Glutamatergic neuron (in vitro differentiated cells): Measurements from ENCODE around the gene GPHB5. TPM values are rescaled to one million over a fixed set of nuclear protein-coding genes. Genes with fewer than 3 reads are reported as not detected.

Source experiments
- DNase-seq: peaks from one replicate; pipeline ENCODE4 v3.0.0; 2022
- H3K27ac Mint-ChIP-seq: one replicate; pipeline ENCODE4 v1.8.0; 2020; ENCODE audit warnings: mild to moderate bottlenecking, mixed read lengths, inconsistent platforms; ENCODE audit not compliant: unreplicated experiment
- H3K27me3 Mint-ChIP-seq: one replicate; pipeline ENCODE4 v1.8.0; 2020; ENCODE audit warnings: mild to moderate bottlenecking, moderate library complexity, mixed read lengths, inconsistent platforms; ENCODE audit not compliant: unreplicated experiment
- H3K36me3 Mint-ChIP-seq: one replicate; pipeline ENCODE4 v1.8.0; 2020; ENCODE audit warnings: mild to moderate bottlenecking, mixed read lengths, inconsistent platforms; ENCODE audit not compliant: unreplicated experiment
- H3K4me1 Mint-ChIP-seq: one replicate; pipeline ENCODE4 v1.8.0; 2020; ENCODE audit warnings: mild to moderate bottlenecking, low read depth, mixed read lengths, inconsistent platforms; ENCODE audit not compliant: unreplicated experiment
- H3K4me3 Mint-ChIP-seq: one replicate; pipeline ENCODE4 v1.8.0; 2020; ENCODE audit warnings: mild to moderate bottlenecking, mixed read lengths, inconsistent platforms; ENCODE audit not compliant: unreplicated experiment
- H3K9me3 Mint-ChIP-seq: one replicate; pipeline ENCODE4 v1.8.0; 2020; ENCODE audit warnings: mild to moderate bottlenecking, moderate library complexity, mixed read lengths, inconsistent platforms; ENCODE audit not compliant: unreplicated experiment
- total RNA-seq: library from RNA; stranded (reverse); fragmentation: NEBNext Ultra II Directional; extraction: Animal tissue kit (Norgen Biotek cat#: 25700); gene quantifications from one replicate; pipeline ENCODE4 v1.2.1, GENCODE V29; 2021; ENCODE audit not compliant: unreplicated experiment
- TF ChIP-seq, protein P1 (sequence below): fragments of 200-600 bp; sonication (generic); IDR thresholded peaks from one replicate; pipeline ENCODE4 v1.5.0; 2021; ENCODE audit not compliant: partially characterized antibody, unreplicated experiment

GPHB5 gene
- total RNA-seq, 1 donor from 2014 or later = not detected

- no peaks in the 10 kb centered on the region for H3K9me3 Mint-ChIP-seq
- no peak overlapping the region for H3K4me3 Mint-ChIP-seq
- no peaks in the 10 kb centered on the region for H3K36me3 Mint-ChIP-seq
- no peak overlapping the region for H3K27ac Mint-ChIP-seq
- DNase-seq = no peak
- H3K27me3 Mint-ChIP-seq = no peaks in the 10 kb centered on the region
- H3K4me1 Mint-ChIP-seq = no peaks in the 10 kb centered on the region
- TF ChIP-seq, protein P1, sequence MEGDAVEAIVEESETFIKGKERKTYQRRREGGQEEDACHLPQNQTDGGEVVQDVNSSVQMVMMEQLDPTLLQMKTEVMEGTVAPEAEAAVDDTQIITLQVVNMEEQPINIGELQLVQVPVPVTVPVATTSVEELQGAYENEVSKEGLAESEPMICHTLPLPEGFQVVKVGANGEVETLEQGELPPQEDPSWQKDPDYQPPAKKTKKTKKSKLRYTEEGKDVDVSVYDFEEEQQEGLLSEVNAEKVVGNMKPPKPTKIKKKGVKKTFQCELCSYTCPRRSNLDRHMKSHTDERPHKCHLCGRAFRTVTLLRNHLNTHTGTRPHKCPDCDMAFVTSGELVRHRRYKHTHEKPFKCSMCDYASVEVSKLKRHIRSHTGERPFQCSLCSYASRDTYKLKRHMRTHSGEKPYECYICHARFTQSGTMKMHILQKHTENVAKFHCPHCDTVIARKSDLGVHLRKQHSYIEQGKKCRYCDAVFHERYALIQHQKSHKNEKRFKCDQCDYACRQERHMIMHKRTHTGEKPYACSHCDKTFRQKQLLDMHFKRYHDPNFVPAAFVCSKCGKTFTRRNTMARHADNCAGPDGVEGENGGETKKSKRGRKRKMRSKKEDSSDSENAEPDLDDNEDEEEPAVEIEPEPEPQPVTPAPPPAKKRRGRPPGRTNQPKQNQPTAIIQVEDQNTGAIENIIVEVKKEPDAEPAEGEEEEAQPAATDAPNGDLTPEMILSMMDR = no peak
Measured at GRCh38 chr14:63266106-63266505, 52.6 kb downstream of the GPHB5 start.

Other genes starting within 250 kb of the GPHB5 start
- not detected for gene RHOJ, start 114.5 kb downstream of the GPHB5 start, total RNA-seq
- gene PPP2R5E, start 224.4 kb upstream of the GPHB5 start, total RNA-seq = 67.7 TPM